ENCODE data around the gene TAF3. TPM values are rescaled to one million over a fixed set of nuclear protein-coding genes. Genes with fewer than 3 reads are reported as not detected.

The TAF3 gene
- polyA plus RNA-seq, 1 of the 3 experiments (the other 2 are of a cell fraction), result 2.4 TPM

- no peaks in the 10 kb centered on the region for H3K9me3 ChIP-seq
- WGBS (ENCODE audit: low lambda C conversion rate), result 93% methylated on average over 2 of the region's 2 CpGs
- H3K4me1 ChIP-seq (ENCODE audit: control insufficient read depth in 1 of 2, insufficient read depth in 2 of 2, low read depth in 1 of 2, low read length in 1 of 2), result no peaks in the 10 kb centered on the region; a peak in 1 of 4 replicates
- TF ChIP-seq POLR2AphosphoS5 (IDR thresholded peaks at IDR 0.05; ENCODE audit: low read depth, low read length) (no peak), ELF1 (IDR thresholded peaks at IDR 0.05) (no peak), MAX (IDR thresholded peaks at IDR 0.05; ENCODE audit: low read depth) (no peak), PBX3 (IDR thresholded peaks at IDR 0.05) (no peak), SMC3 (IDR thresholded peaks at IDR 0.05; ENCODE audit: low read depth, low read length) (no peak), EP300 (IDR thresholded peaks at IDR 0.05; ENCODE audit: borderline replicate concordance in 1 of 2, low read depth in 1 of 2, low read length in 1 of 2) (no peak)
- H3K27ac ChIP-seq (ENCODE audit: low read depth in 2 of 2, low read length in 1 of 2), result no peak overlapping the region
- no peaks in the 10 kb centered on the region for H3K9me2 ChIP-seq
- no peak overlapping the region for H3K4me2 ChIP-seq
- no peaks in the 10 kb centered on the region for H3K27me3 ChIP-seq (ENCODE audit: insufficient read depth)
- no peaks in the 10 kb centered on the region for H4K20me1 ChIP-seq (ENCODE audit: insufficient read depth)
- no peak for DNase-seq
- ChIA-PET CTCF (no interaction called here), POLR2A (no interaction called here)
- no peak overlapping the region for H3K4me3 ChIP-seq (ENCODE audit: low read depth in 2 of 2, low read length in 1 of 2)
- no peaks in the 10 kb centered on the region for H3F3A ChIP-seq (replicated peaks; ENCODE audit: insufficient read depth)
- no peak overlapping the region for H2AFZ ChIP-seq (ENCODE audit: low read depth)
- H3K36me3 ChIP-seq (replicated peaks in 1 of 2; ENCODE audit: control insufficient read depth in 1 of 2, insufficient read depth in 2 of 2, low read length in 1 of 2), result peaks cover 4 to 9% of the 10 kb centered on the region in 2 experiments
- H3K9ac ChIP-seq, result no peak overlapping the region
- H3K79me2 ChIP-seq (ENCODE audit: insufficient read depth), result no peaks in the 10 kb centered on the region
These were observed 147.2 kb downstream of the TAF3 start for GRCh38 chr10:7965457-7965856.

- Histone ChIP-seq H3K9ac (no peak overlapping the region), H2AFZ (ENCODE audit: low read depth) (no peak overlapping the region), H3K4me3 (ENCODE audit: low read depth in 2 of 2, low read length in 1 of 2) (no peak overlapping the region), H3K27ac (ENCODE audit: low read depth in 2 of 2, low read length in 1 of 2) (no peak overlapping the region), H3K4me1 (ENCODE audit: control insufficient read depth in 1 of 2, insufficient read depth in 2 of 2, low read depth in 1 of 2, low read length in 1 of 2) (no peaks in the 10 kb centered on the region; a peak in 1 of 4 replicates), H3K27me3 (ENCODE audit: insufficient read depth) (no peaks in the 10 kb centered on the region), H3K79me2 (ENCODE audit: insufficient read depth) (no peaks in the 10 kb centered on the region; the same call in 1 of the 2 replicates), H3K9me2 (no peaks in the 10 kb centered on the region), H4K20me1 (ENCODE audit: insufficient read depth) (no peaks in the 10 kb centered on the region), H3F3A (replicated peaks; ENCODE audit: insufficient read depth) (no peaks in the 10 kb centered on the region), H3K4me2 (no peak overlapping the region), H3K9me3 (no peaks in the 10 kb centered on the region), H3K36me3 (replicated peaks in 1 of 2; ENCODE audit: control insufficient read depth in 1 of 2, insufficient read depth in 2 of 2, low read length in 1 of 2) (peaks cover 4 to 9% of the 10 kb centered on the region in 2 experiments)
- TF ChIP-seq RFX5 (IDR thresholded peaks at IDR 0.05; ENCODE audit: low read length) (no peak), YY1 (IDR thresholded peaks at IDR 0.05; ENCODE audit: low read depth) (no peak), RCOR1 (IDR thresholded peaks at IDR 0.05; ENCODE audit: low read length) (no peak), IRF3 (IDR thresholded peaks at IDR 0.05; ENCODE audit: low read depth, low read length) (no peak), RAD21 (IDR thresholded peaks at IDR 0.05; ENCODE audit: low read length) (no peak), NRF1 (IDR thresholded peaks at IDR 0.05; ENCODE audit: low read depth, low read length) (no peak), GABPA (IDR thresholded peaks at IDR 0.05; ENCODE audit: low read depth) (no peak), ZBTB33 (IDR thresholded peaks at IDR 0.05; ENCODE audit: borderline replicate concordance, low read depth) (no peak), USF1 (IDR thresholded peaks at IDR 0.05; ENCODE audit: borderline replicate concordance, low read depth) (no peak), EP300 (IDR thresholded peaks at IDR 0.05; ENCODE audit: borderline replicate concordance in 1 of 2, low read depth in 1 of 2, low read length in 1 of 2) (no peak), ELF1 (IDR thresholded peaks at IDR 0.05) (no peak), MAX (IDR thresholded peaks at IDR 0.05; ENCODE audit: low read depth) (no peak), SMC3 (IDR thresholded peaks at IDR 0.05; ENCODE audit: low read depth, low read length) (no peak)
- 93% methylated on average over 2 of the region's 2 CpGs for WGBS (ENCODE audit: low lambda C conversion rate)
- ChIA-PET CTCF (no interaction called here), POLR2A (no interaction called here)
- no peak for DNase-seq
These were observed 148.7 kb downstream of the TAF3 start for GRCh38 chr10:7967035-7967434.
